Stomach (tissue), 9 donors: ENCODE results near the gene HIF1AN. TPM values are rescaled to one million over a fixed set of nuclear protein-coding genes. Genes with fewer than 3 reads are reported as not detected.

Experiments used
- DNase-seq, 2 donors: peaks; one replicate each; pipeline versions ENCODE4 v3.0.0 to v3.0.0-alpha.2; 2013 to 2019
- H3K27ac ChIP-seq, 5 donors: fragments of 200-600 bp in 4 of 5; sonication (generic) in 4 of 5; one replicate each; pipeline ENCODE4 v1.5.1; 2013 to 2019; ENCODE audit warnings: mild to moderate bottlenecking in 1 of 5, moderate library complexity in 1 of 5
- H3K27me3 ChIP-seq, 3 donors: fragments of 200-600 bp; sonication (generic); one replicate each; pipeline ENCODE4 v1.5.1; 2017 to 2019; ENCODE audit warnings: mixed run types in 1 of 3
- H3K36me3 ChIP-seq, 4 donors: fragments of 200-600 bp; sonication (generic); 1 replicate in 3 of 4; 2 replicates in 1 of 4; pipeline ENCODE4 v1.5.1; 2016 to 2019
- H3K4me1 ChIP-seq, 4 donors: fragments of 200-600 bp; sonication (generic); one replicate each; pipeline ENCODE4 v1.5.1; 2016 to 2019
- H3K4me3 ChIP-seq, 4 donors: fragments of 200-600 bp; sonication (generic) in 3 of 4; one replicate each; pipeline ENCODE4 v1.5.1; 2016 to 2019; ENCODE audit warnings: mild to moderate bottlenecking in 1 of 4
- H3K9me3 ChIP-seq, 4 donors: fragments of 200-600 bp; sonication (generic); one replicate each; pipeline ENCODE4 v1.5.1; 2016 to 2019
- EP300 ChIP-seq: sonication (generic); formaldehyde crosslinking; IDR thresholded peaks from one replicate; pipeline ENCODE4 v1.6.1; 2017; ENCODE audit warnings: antibody characterized with exemption
- POLR2A ChIP-seq, 4 donors: fragments of 450-650 bp; IDR thresholded peaks; one replicate each; pipeline ENCODE4 v1.6.1; 2016; ENCODE audit warnings: antibody characterized with exemption in 4 of 4, control low read depth in 2 of 4, mild to moderate bottlenecking in 1 of 4, moderate library complexity in 1 of 4
- POLR2AphosphoS5 ChIP-seq, 3 donors: sonication (generic); formaldehyde crosslinking; IDR thresholded peaks; one replicate each; pipeline ENCODE4 v1.6.1; 2016; ENCODE audit warnings: antibody characterized with exemption in 3 of 3
- WGBS, 5 donors: extraction: QIAGEN DNeasy Blood & Tissue Kit in 3 of 5; methylation state at CpG; one replicate each; pipeline versions ENCODE4 v1.1.5 to v1.1.7; 2013 to 2018; 5-methylcytosine and 5-hydroxymethylcytosine counted together
- intact Hi-C: fragments of 100-400 bp; cut with DNase I; formaldehyde crosslinking; loops from one replicate; pipeline ENCODE4 v1.15.1; 2023; ENCODE audit warnings: low total_unique reads
- polyA plus RNA-seq, 3 donors: library from polyadenylated mRNA; stranded (reverse); fragments of 200-250 nt; gene quantifications; one replicate each; pipeline ENCODE4 v1.2.3, GENCODE V29; 2013
- total RNA-seq, 5 donors: library from RNA; depleted of rRNA; stranded (reverse); fragments of >200 nt; gene quantifications; one replicate each; pipeline versions ENCODE4 v1.1.0 to v1.2.3, GENCODE V29; 2014 to 2016
- TF ChIP-seq, protein P1 (sequence below), 7 experiments: fragments of 450-650 bp in 4 of 7; fragments of 200-600 bp in 3 of 7; sonication (generic) in 3 of 7; IDR thresholded peaks; one replicate each; pipeline ENCODE4 v1.5.1; 2016 to 2019; ENCODE audit warnings: antibody characterized with exemption in 7 of 7, control low read depth in 2 of 7, mild to moderate bottlenecking in 1 of 7
- donor health status: healthy with polysubstance abuse.
- donor health status: Bipolar disorder and iron deficiency.
- donor health status: healthy.

The HIF1AN gene
- total and polyA plus RNA-seq, 8 donors, result 3.2 to 19.6 (median 6.3) TPM

DNA sequence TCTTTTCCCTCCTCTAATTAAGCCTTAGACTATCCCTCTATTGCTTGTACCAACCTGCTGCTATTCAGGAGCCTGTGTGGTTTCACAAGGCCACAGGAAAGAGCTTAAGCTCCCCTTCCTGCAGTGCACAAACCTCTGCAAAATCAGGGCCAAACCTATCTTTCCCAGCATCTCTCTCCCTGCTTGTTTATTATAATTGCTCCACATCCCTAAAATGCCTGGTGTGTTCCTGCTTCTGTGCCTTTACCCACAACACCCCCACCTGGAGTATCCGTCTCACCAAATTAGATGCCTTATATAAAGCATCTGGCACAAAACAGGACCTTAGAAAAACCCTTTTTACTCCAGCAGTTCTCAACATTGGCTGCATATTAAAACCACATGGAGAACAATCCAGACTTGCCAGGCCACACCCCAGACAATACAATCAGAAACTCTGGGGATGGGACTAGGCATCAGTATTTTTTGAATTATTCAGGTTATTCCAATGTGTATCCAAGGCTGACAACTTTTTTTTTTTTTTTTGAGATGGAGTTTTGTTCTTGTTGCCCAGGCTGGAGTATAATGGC, 32.7 kb upstream of the HIF1AN start:
- TF ChIP-seq EP300 (no peak), POLR2A (IDR thresholded peaks at IDR 0.05) (no peak), POLR2AphosphoS5 (IDR thresholded peaks at IDR 0.05) (no peak)
- TF ChIP-seq, protein P1, sequence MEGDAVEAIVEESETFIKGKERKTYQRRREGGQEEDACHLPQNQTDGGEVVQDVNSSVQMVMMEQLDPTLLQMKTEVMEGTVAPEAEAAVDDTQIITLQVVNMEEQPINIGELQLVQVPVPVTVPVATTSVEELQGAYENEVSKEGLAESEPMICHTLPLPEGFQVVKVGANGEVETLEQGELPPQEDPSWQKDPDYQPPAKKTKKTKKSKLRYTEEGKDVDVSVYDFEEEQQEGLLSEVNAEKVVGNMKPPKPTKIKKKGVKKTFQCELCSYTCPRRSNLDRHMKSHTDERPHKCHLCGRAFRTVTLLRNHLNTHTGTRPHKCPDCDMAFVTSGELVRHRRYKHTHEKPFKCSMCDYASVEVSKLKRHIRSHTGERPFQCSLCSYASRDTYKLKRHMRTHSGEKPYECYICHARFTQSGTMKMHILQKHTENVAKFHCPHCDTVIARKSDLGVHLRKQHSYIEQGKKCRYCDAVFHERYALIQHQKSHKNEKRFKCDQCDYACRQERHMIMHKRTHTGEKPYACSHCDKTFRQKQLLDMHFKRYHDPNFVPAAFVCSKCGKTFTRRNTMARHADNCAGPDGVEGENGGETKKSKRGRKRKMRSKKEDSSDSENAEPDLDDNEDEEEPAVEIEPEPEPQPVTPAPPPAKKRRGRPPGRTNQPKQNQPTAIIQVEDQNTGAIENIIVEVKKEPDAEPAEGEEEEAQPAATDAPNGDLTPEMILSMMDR (IDR thresholded peaks at IDR 0.05), result no peak
- intact Hi-C loops, result loop anchor here (10.0 kb wide), 1 partner anchor 168 kb away; the partner anchor contains the start of gene PKD2L1
- 93 to 100% (median 95%) methylated on average over 1 of the region's 1 CpG for WGBS, 5 donors
- Histone ChIP-seq H3K4me1 (no peaks in the 10 kb centered on the region), H3K4me3 (no peak overlapping the region), H3K9me3 (no peaks in the 10 kb centered on the region), H3K27ac (no peak overlapping the region), H3K36me3 (peaks cover 11 to 97% (median 84%) of the 10 kb centered on the region in 4 donors), H3K27me3 (no peaks in the 10 kb centered on the region)
- DNase-seq, result no peak

GRCh38 chr10:100504096-100504495, 31.6 kb upstream of the HIF1AN start:
- H3K9me3 ChIP-seq, result no peaks in the 10 kb centered on the region
- H3K36me3 ChIP-seq, result peaks cover 11 to 97% (median 76%) of the 10 kb centered on the region in 4 donors
- intact Hi-C loops, result loop anchor here (10.0 kb wide), 1 partner anchor 169 kb away; the partner anchor contains the start of gene PKD2L1
- no peak for DNase-seq
- TF ChIP-seq POLR2AphosphoS5 (IDR thresholded peaks at IDR 0.05) (no peak), EP300 (no peak), POLR2A (IDR thresholded peaks at IDR 0.05) (no peak)
- TF ChIP-seq, protein P1 (IDR thresholded peaks at IDR 0.05), result no peak
- WGBS, 5 donors, result 38 to 61% (median 56%) methylated on average over 5 of the region's 5 CpGs
- no peak overlapping the region for H3K27ac ChIP-seq
- no peaks in the 10 kb centered on the region for H3K27me3 ChIP-seq
- H3K4me1 ChIP-seq, result no peaks in the 10 kb centered on the region
- no peak overlapping the region for H3K4me3 ChIP-seq

- peaks cover 7 to 96% (median 67%) of the 10 kb centered on the region in 4 donors for H3K36me3 ChIP-seq
- no peak for TF ChIP-seq EP300
- TF ChIP-seq POLR2A (IDR thresholded peaks at IDR 0.05), result no peak
- no peak for TF ChIP-seq POLR2AphosphoS5 (IDR thresholded peaks at IDR 0.05)
- TF ChIP-seq, protein P1 (IDR thresholded peaks at IDR 0.05), result no peak
- 94 to 100% (median 95%) methylated on average over 2 of the region's 2 CpGs for WGBS, 5 donors
- H3K27me3 ChIP-seq, result no peaks in the 10 kb centered on the region
- no peak overlapping the region for H3K27ac ChIP-seq
- no peak overlapping the region for H3K4me3 ChIP-seq
- DNase-seq, result no peak
- no peaks in the 10 kb centered on the region for H3K9me3 ChIP-seq
- peaks cover 2 to 3% (median 2%) of the 10 kb centered on the region in 4 donors for H3K4me1 ChIP-seq
- intact Hi-C loops, result loop anchor here (10.0 kb wide), 1 partner anchor 170 kb away; the partner anchor contains the start of gene PKD2L1
Observed at GRCh38 chr10:100505164-100505563, 30.6 kb upstream of the HIF1AN start.

DNA sequence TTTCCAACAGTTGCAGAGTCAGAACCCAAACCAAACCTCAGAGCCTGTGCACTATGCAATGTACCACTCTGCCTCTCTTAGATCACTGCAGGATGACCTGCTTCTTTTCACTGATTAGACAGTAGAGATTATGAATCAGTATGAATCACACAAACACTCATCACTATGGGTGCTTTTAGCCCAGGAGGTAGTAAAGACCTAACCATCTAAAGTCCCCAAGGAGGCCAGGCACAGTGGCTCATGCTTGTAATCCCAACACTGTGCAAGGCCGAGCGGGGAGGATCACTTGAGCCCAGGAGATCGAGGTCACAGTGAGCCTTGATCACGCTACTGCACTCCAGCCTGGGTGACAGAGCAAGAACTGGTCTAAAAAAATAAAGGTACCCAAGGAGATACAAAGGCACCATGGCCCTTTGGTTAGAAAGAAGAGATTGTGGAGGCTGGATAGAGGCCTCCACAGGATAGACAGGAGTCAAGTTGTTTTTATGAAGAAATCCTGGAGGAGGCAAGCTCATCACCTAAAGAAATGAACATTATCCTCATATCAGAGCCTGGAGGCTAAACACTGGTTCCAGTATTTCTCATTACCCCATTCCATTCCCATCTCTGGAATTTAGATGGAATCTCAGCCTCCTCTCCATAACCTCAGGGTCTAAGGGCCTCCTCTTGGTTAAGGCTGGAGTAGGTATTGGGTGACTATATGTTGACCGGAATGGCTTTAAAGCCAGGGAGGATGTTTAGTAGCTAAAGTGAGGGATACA, 29.0 kb upstream of the HIF1AN start:
- TF ChIP-seq, protein P1 (IDR thresholded peaks at IDR 0.05), result no peak
- TF ChIP-seq EP300 (no peak), POLR2A (IDR thresholded peaks at IDR 0.05) (no peak), POLR2AphosphoS5 (IDR thresholded peaks at IDR 0.05) (no peak)
- intact Hi-C loops, result loop anchor here (10.0 kb wide), 1 partner anchor 172 kb away; the partner anchor contains the start of gene PKD2L1

More for the DNA sequence above, 29.0 kb upstream of the HIF1AN start:
- WGBS, 5 donors, result 97 to 100% (median 98%) methylated on average over 5 of the region's 5 CpGs
- DNase-seq, result no peak
- peaks cover 7 to 94% (median 54%) of the 10 kb centered on the region in 4 donors for H3K36me3 ChIP-seq
- H3K4me3 ChIP-seq, result no peak overlapping the region
- H3K27me3 ChIP-seq, result no peaks in the 10 kb centered on the region
- no peak overlapping the region for H3K27ac ChIP-seq
- peaks cover 3 to 16% (median 12%) of the 10 kb centered on the region in 4 donors for H3K4me1 ChIP-seq
- no peaks in the 10 kb centered on the region for H3K9me3 ChIP-seq
